Tracheal epithelial cell (primary cell): ENCODE data around the gene PRKRIP1. TPM values are rescaled to one million over a fixed set of nuclear protein-coding genes. Genes with fewer than 3 reads are reported as not detected.

Experiments
- total RNA-seq: library from RNA; depleted of rRNA; stranded (reverse); fragments of >200 nt; gene quantifications from 2 replicates; pipeline ENCODE4 v1.2.1, GENCODE V29; 2014

The PRKRIP1 gene, protein sequence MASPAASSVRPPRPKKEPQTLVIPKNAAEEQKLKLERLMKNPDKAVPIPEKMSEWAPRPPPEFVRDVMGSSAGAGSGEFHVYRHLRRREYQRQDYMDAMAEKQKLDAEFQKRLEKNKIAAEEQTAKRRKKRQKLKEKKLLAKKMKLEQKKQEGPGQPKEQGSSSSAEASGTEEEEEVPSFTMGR
- total RNA-seq: 11.5 and 19.0 TPM in 2 replicates

GRCh38 chr7:102395873-102396709 is at the start of gene PRKRIP1:
Gene PRKRIP1 (plus strand): TSS chr7:102396363. CDS start chr7:102396412, 49 bp downstream.

DNA sequence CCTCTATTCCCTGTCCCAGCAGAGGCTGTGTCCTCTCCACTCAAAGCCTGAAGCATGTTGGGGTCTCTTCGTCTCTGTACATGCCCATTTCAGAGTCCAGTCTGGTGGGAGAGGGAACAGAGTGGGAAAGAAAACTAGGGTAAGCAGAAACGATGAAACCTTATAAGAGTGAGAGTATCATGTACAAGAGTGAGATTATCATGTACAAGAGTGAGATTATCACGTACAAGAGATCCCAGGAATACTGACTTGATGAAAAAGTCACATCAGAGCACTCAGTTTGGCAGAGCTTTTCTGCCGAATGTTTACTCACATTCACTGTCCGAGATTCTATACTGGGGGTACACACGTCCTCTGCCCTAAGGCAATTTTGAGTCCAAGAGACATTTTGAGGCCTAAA is 39.8 kb upstream of the PRKRIP1 start, which contains the start of gene SPDYE6:
SPDYE6 (minus strand) TSS at position 101 of the 400 bp plus-strand sequence. CDS start 421 bp downstream, outside the sequence.

GRCh38 chr7:102433219-102434038 is 37.3 kb downstream of the PRKRIP1 start, which contains the start of gene ORAI2:
Gene ORAI2 (plus strand): TSS chr7:102433575. CDS start chr7:102438957, 5,382 bp downstream.

DNA sequence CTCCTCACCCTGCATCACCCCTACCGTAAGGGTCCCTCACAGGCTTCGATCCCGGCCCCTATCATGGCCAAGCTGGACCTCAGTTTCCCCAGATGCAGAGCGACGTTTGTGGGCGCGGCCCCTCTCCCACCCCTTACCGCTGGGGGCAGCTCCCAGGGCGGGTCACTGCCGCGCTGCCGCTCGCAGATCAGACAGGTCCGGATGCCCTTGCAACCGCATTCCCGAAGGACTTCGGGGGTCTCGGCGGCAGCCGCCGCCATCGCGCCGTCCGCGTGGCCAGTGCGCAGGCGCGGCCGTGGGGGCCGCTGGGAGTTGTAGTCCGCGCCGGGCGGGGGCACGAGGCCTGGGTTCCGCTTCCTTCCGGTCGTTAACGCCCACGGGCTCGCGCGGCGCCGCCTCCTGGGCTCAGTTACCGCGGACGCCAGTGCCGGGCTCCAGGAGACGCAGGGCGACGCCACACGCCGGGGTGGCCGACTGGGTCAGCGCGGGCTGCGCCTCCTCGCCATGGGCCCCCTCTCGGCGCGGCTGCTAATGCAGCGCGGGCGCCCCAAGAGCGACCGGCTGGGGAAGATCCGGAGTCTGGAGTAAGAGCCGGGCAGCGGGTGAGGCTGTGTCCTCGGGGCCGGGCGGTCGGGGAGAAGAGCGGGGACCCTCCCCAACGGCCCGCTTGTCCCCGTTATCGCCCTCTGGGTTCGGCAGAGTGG is 68.6 kb downstream of the PRKRIP1 start, which contains the start of the genes ALKBH4 and LRWD1:
ALKBH4 (minus strand) TSS at position 287 of the 704 bp plus-strand sequence; CDS start at position 260, 27 bp downstream.
LRWD1 (plus strand) TSS at position 408 of the 704 bp plus-strand sequence; CDS start at position 505, 97 bp downstream.

Other genes starting within 250 kb of the PRKRIP1 start
- 4.9 and 7.0 TPM in 2 replicates for gene SH2B2, start 109.5 kb upstream of the PRKRIP1 start, total RNA-seq
- not detected in 2 replicates for gene SPDYE6, start 39.9 kb upstream of the PRKRIP1 start, total RNA-seq
- gene ORAI2, start 37.2 kb downstream of the PRKRIP1 start, total RNA-seq: 3.4 and 21.0 TPM in 2 replicates
- gene ALKBH4, start 68.5 kb downstream of the PRKRIP1 start, total RNA-seq: 13.6 and 15.9 TPM in 2 replicates
- gene LRWD1, start 68.6 kb downstream of the PRKRIP1 start, total RNA-seq: 20.0 and 39.0 TPM in 2 replicates
- 17.4 and 21.7 TPM in 2 replicates for gene POLR2J, start 82.6 kb downstream of the PRKRIP1 start, total RNA-seq
- gene RASA4B, start 121.4 kb downstream of the PRKRIP1 start, total RNA-seq: 3.0 and 3.9 TPM in 2 replicates
- 10.0 and 17.1 TPM in 2 replicates for gene UPK3BL2, start 147.3 kb downstream of the PRKRIP1 start, total RNA-seq
- gene SPDYE2, start 154.9 kb downstream of the PRKRIP1 start, total RNA-seq: not detected in 2 replicates
- 6.2 and 12.0 TPM in 2 replicates for gene POLR2J3, start 176.2 kb downstream of the PRKRIP1 start, total RNA-seq
- 1.7 and 4.3 TPM in 2 replicates for gene RASA4, start 220.4 kb downstream of the PRKRIP1 start, total RNA-seq
- gene UPK3BL1, start 246.4 kb downstream of the PRKRIP1 start, total RNA-seq: 254 and 315 TPM in 2 replicates